Esophagus squamous epithelium (tissue), 4 donors: ENCODE measurements around the gene CDK12.

Experiments
- POLR2A ChIP-seq, 4 donors: fragments of 450-650 bp; IDR thresholded peaks; one replicate each; pipeline ENCODE4 v1.6.1; 2017; ENCODE audit warnings: antibody characterized with exemption in 4 of 4, mild to moderate bottlenecking in 4 of 4, moderate library complexity in 3 of 4
- TF ChIP-seq, protein P1 (sequence below), 6 experiments: fragments of 450-650 bp in 4 of 6; fragments of 200-600 bp in 2 of 6; sonication (generic) in 2 of 6; IDR thresholded peaks; one replicate each; pipeline ENCODE4 v1.5.1; 2016 to 2019; ENCODE audit warnings: antibody characterized with exemption in 6 of 6, mild to moderate bottlenecking in 4 of 6, moderate library complexity in 4 of 6

DNA sequence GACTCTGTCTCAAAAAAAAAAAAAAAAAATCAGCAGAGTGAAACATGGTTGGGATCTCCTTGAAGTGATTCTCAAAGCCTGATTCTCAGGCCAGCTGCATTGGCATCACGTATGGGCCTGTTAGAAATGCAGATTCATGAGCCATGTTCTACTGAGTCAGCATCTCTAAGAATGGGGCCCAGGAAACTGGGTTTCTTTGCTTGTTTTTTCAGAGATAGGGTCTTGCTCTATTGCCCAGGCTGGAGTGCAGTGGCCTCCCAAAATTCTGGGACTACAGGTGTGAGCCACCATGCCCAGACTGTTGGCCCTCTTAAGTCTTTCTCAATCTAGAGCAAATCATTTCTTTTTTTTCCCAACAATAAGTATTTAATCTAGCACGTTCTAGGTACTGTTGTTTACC, 47.7 kb downstream of the CDK12 start:
- TF ChIP-seq, protein P1, sequence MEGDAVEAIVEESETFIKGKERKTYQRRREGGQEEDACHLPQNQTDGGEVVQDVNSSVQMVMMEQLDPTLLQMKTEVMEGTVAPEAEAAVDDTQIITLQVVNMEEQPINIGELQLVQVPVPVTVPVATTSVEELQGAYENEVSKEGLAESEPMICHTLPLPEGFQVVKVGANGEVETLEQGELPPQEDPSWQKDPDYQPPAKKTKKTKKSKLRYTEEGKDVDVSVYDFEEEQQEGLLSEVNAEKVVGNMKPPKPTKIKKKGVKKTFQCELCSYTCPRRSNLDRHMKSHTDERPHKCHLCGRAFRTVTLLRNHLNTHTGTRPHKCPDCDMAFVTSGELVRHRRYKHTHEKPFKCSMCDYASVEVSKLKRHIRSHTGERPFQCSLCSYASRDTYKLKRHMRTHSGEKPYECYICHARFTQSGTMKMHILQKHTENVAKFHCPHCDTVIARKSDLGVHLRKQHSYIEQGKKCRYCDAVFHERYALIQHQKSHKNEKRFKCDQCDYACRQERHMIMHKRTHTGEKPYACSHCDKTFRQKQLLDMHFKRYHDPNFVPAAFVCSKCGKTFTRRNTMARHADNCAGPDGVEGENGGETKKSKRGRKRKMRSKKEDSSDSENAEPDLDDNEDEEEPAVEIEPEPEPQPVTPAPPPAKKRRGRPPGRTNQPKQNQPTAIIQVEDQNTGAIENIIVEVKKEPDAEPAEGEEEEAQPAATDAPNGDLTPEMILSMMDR (IDR thresholded peaks at IDR 0.05), result no peak
- TF ChIP-seq POLR2A (IDR thresholded peaks at IDR 0.05), result no peak
